ENCODE data around the gene MRPL50. TPM values are rescaled to one million over a fixed set of nuclear protein-coding genes. Genes with fewer than 3 reads are reported as not detected.

Gene MRPL50
- total RNA-seq, 1 donor from 2014 or later: 29.2 TPM

Other genes starting within 250 kb of the MRPL50 start
- gene BAAT, start 13.6 kb downstream of the MRPL50 start, total RNA-seq: 0.41 TPM
- 31.8 TPM for gene ZNF189, start 233 bp upstream of the MRPL50 start, total RNA-seq
- gene ALDOB, start 37.2 kb upstream of the MRPL50 start, total RNA-seq: not detected
- 35.1 TPM for gene RNF20, start 135.2 kb upstream of the MRPL50 start, total RNA-seq
- gene PPP3R2, start 196.4 kb upstream of the MRPL50 start, total RNA-seq: not detected